GM21367 (cell line): ENCODE measurements around the gene FNDC5.

ENCODE experiments used
- ATAC-seq: cut with Tn5 transposase; IDR thresholded peaks from one replicate; pipeline ENCODE4 v1.9.1; 2021; ENCODE audit not compliant: unreplicated experiment

FNDC5 gene

GRCh38 chr1:32898056-32898455, 27.3 kb upstream of the FNDC5 start:
- no peak for ATAC-seq

GRCh38 chr1:32897082-32898049, 26.7 kb upstream of the FNDC5 start:
- no peak for ATAC-seq

- ATAC-seq, result no peak
Measured at GRCh38 chr1:32896451-32896850, 25.7 kb upstream of the FNDC5 start.

- no peak for ATAC-seq
Measured at GRCh38 chr1:32895325-32896215, 24.9 kb upstream of the FNDC5 start.

- no peak for ATAC-seq
Measured at GRCh38 chr1:32894681-32895080, 24.0 kb upstream of the FNDC5 start.

- ATAC-seq, result no peak
Measured at GRCh38 chr1:32894019-32894600, 23.4 kb upstream of the FNDC5 start.

- ATAC-seq, result no peak
Measured at GRCh38 chr1:32893198-32894018, 22.7 kb upstream of the FNDC5 start.

GRCh38 chr1:32892368-32893197, 21.9 kb upstream of the FNDC5 start:
- no peak for ATAC-seq

GRCh38 chr1:32891630-32892029, 20.9 kb upstream of the FNDC5 start:
- no peak for ATAC-seq

GRCh38 chr1:32891241-32891570, 20.5 kb upstream of the FNDC5 start:
- no peak for ATAC-seq

GRCh38 chr1:32890516-32891240, 20.0 kb upstream of the FNDC5 start:
- ATAC-seq, result no peak

- ATAC-seq, result no peak
Measured at GRCh38 chr1:32889731-32890278, 19.1 kb upstream of the FNDC5 start.

- ATAC-seq, result no peak
Measured at GRCh38 chr1:32888677-32889420, 18.1 kb upstream of the FNDC5 start.

GRCh38 chr1:32888134-32888533, 17.4 kb upstream of the FNDC5 start:
- no peak for ATAC-seq

GRCh38 chr1:32887623-32888022, 16.9 kb upstream of the FNDC5 start:
- ATAC-seq, result no peak

- no peak for ATAC-seq
Measured at GRCh38 chr1:32886828-32887414, 16.2 kb upstream of the FNDC5 start.

- ATAC-seq, result no peak
Measured at GRCh38 chr1:32886004-32886827, 15.5 kb upstream of the FNDC5 start, which contains the start of gene HPCA. Gene HPCA (plus strand): TSS chr1:32886491. CDS start chr1:32888899, 2,408 bp downstream.
